Esophagus squamous epithelium (tissue), 4 donors: ENCODE measurements around the gene LDLRAD4.

Experiments used
- POLR2A ChIP-seq, 4 donors: fragments of 450-650 bp; IDR thresholded peaks; one replicate each; pipeline ENCODE4 v1.6.1; 2017; ENCODE audit warnings: antibody characterized with exemption in 4 of 4, mild to moderate bottlenecking in 4 of 4, moderate library complexity in 3 of 4
- TF ChIP-seq, protein P1 (sequence below), 6 experiments: fragments of 450-650 bp in 4 of 6; fragments of 200-600 bp in 2 of 6; sonication (generic) in 2 of 6; IDR thresholded peaks; one replicate each; pipeline ENCODE4 v1.5.1; 2016 to 2019; ENCODE audit warnings: antibody characterized with exemption in 6 of 6, mild to moderate bottlenecking in 4 of 6, moderate library complexity in 4 of 6

- no peak for TF ChIP-seq POLR2A (IDR thresholded peaks at IDR 0.05)
- TF ChIP-seq, protein P1, sequence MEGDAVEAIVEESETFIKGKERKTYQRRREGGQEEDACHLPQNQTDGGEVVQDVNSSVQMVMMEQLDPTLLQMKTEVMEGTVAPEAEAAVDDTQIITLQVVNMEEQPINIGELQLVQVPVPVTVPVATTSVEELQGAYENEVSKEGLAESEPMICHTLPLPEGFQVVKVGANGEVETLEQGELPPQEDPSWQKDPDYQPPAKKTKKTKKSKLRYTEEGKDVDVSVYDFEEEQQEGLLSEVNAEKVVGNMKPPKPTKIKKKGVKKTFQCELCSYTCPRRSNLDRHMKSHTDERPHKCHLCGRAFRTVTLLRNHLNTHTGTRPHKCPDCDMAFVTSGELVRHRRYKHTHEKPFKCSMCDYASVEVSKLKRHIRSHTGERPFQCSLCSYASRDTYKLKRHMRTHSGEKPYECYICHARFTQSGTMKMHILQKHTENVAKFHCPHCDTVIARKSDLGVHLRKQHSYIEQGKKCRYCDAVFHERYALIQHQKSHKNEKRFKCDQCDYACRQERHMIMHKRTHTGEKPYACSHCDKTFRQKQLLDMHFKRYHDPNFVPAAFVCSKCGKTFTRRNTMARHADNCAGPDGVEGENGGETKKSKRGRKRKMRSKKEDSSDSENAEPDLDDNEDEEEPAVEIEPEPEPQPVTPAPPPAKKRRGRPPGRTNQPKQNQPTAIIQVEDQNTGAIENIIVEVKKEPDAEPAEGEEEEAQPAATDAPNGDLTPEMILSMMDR (IDR thresholded peaks at IDR 0.05), result no peak
These were observed 24.8 kb downstream of the LDLRAD4 start for GRCh38 chr18:13243363-13243762.
